Measurements from ENCODE around the gene ELFN2.

DNA sequence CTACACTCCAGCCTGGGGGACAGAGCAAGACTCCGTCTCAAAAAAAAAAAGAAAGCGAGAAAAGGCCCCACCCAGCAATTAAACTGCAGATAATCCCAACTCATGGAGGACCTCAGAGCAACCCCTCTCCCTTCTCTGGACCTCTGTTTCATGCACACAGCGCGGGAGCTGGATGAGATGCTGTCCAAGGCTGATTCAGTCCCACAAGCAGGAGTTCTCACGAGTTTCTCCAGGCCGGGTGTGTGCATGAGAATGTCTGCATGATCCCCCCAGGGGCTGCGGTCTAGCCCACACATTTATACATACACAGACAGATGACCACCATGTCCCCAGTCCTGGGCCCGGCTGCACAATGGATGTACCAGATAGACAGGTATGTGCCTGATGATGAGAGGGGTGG is 19.4 kb downstream of the ELFN2 start:
- TF ChIP-seq CTCF (IDR thresholded peaks at IDR 0.05; ENCODE audit: low read depth, low read length, missing input control) (no peak), YY1 (IDR thresholded peaks at IDR 0.05) (no peak), NR2F2 (IDR thresholded peaks at IDR 0.05) (no peak), GABPA (IDR thresholded peaks at IDR 0.05 in 1 of 2, conservative IDR thresholded peaks at IDR 0.05 in 1 of 2) (no peak), REST (IDR thresholded peaks at IDR 0.05) (no peak), TAF1 (conservative IDR thresholded peaks at IDR 0.05) (no peak), JUND (IDR thresholded peaks at IDR 0.05) (no peak)
- TF ChIP-seq, protein P1, sequence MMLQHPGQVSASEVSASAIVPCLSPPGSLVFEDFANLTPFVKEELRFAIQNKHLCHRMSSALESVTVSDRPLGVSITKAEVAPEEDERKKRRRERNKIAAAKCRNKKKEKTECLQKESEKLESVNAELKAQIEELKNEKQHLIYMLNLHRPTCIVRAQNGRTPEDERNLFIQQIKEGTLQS (IDR thresholded peaks at IDR 0.05): no peak

All from liver (tissue), 3 donors.